K562 (cell line): ENCODE measurements around the gene NXF1. TPM values are rescaled to one million over a fixed set of nuclear protein-coding genes. Genes with fewer than 3 reads are reported as not detected.
"Not testable (repeated sequence)": the region's sequence is repeated elsewhere in the genome, so short reads cannot be mapped to it uniquely, and the experiment has no call there.

Experiments used
- CEBPG ChIP-seq, 3 experiments: fragments of 200-800 bp in 1 of 3; sonication (Bioruptor generic) in 1 of 3; sonication (generic) in 1 of 3; formaldehyde crosslinking in 1 of 3; IDR thresholded peaks in 2 of 3; conservative IDR thresholded peaks in 1 of 3; 2 replicates each; pipeline versions ENCODE4 v1.6.1 to v1.8.0; 2016 to 2022; ENCODE audit warnings: missing compliant biosample characterization in 2 of 3, missing genetic modification characterization in 2 of 3, mild to moderate bottlenecking in 1 of 3, missing genetic modification reagents in 1 of 3
- ETV6 ChIP-seq, 3 experiments: fragments of 150-350 bp in 1 of 3; sonication (generic) in 1 of 3; formaldehyde crosslinking in 1 of 3; IDR thresholded peaks; 2 replicates each; pipeline versions ENCODE4 v1.6.1 to v1.8.0; 2014 to 2022; ENCODE audit warnings: borderline replicate concordance in 2 of 3, low read depth in 2 of 3, antibody characterized with exemption in 1 of 3, low read length in 1 of 3, mild to moderate bottlenecking in 1 of 3, missing genetic modification reagents in 1 of 3
- FOXK1 ChIP-seq: sonication (generic); formaldehyde crosslinking; IDR thresholded peaks from 2 replicates; pipeline ENCODE4 v1.8.0; 2022; ENCODE audit warnings: missing genetic modification reagents, mild to moderate bottlenecking, borderline replicate concordance
- MGA ChIP-seq: fragments of 450-650 bp; IDR thresholded peaks from 2 replicates; pipeline ENCODE4 v1.6.1; 2016; ENCODE audit warnings: mild to moderate bottlenecking, moderate library complexity
- PREB ChIP-seq: sonication (generic); formaldehyde crosslinking; IDR thresholded peaks from 2 replicates; pipeline ENCODE4 v1.8.1; 2023; ENCODE audit warnings: mild to moderate bottlenecking, missing genetic modification reagents
- SFPQ ChIP-seq: fragments of 200-400 bp; formaldehyde crosslinking; IDR thresholded peaks from 2 replicates; pipeline ENCODE4 v1.6.1; 2017; ENCODE audit warnings: mild to moderate bottlenecking, low read depth, low read length, moderate library complexity
- TFAP4 ChIP-seq: sonication (generic); formaldehyde crosslinking; IDR thresholded peaks from 2 replicates; pipeline ENCODE4 v1.8.0; 2022; ENCODE audit warnings: missing genetic modification reagents, mild to moderate bottlenecking, moderate library complexity, borderline replicate concordance
- TRIM28 ChIP-seq: fragments of 450-650 bp; IDR thresholded peaks from 2 replicates; pipeline ENCODE4 v1.6.1; 2017
- polyA plus RNA-seq, 8 experiments: library from polyadenylated mRNA; depleted of rRNA in 4 of 8; stranded (reverse) in 5 of 8; unstranded in 3 of 8; fragments of >200 nt; fragmentation: Nextera tagmentation in 2 of 8; fragmentation: Illumina TruSeq in 1 of 8; extraction: Ambion mirVana in 2 of 8; extraction: Trizol in 1 of 8; gene quantifications; 2 replicates each; pipeline versions ENCODE4 v1.2.1 to v1.2.3, GENCODE V29; 2011 to 2014; ENCODE audit warnings: inconsistent platforms in 1 of 8, missing spikeins in 1 of 8
- total RNA-seq, 7 experiments: library from RNA; depleted of rRNA in 6 of 7; stranded (reverse); fragments of >200 nt in 6 of 7; fragmentation: Illumina TruSeq in 2 of 7; extraction: Trizol in 2 of 7; gene quantifications; 2 replicates each; pipeline versions ENCODE4 v1.2.1 to v1.2.3, GENCODE V29; 2011 to 2021; ENCODE audit warnings: low replicate concordance in 1 of 7

Gene NXF1
- total and polyA plus RNA-seq, 9 of the 15 experiments (the other 6 are each of a cell fraction or from before 2014, with no cell fraction given): 18.1 to 98.3 (median 35.8) TPM

- TF ChIP-seq MGA (peak; percentile 48; the same call in 1 of the 2 replicates), TRIM28 (peak; percentile 65; the same call in 1 of the 2 replicates), ETV6 (CRISPR knock-in tag; IDR thresholded peaks at IDR 0.05; ENCODE audit: borderline replicate concordance) (0 out of 2 replicates have a peak, but pooled peaks have one; percentile 57), SFPQ (peak; percentile 47; the same call in 1 of the 2 replicates), PREB (peak; percentile 95; the same call in 1 of the 2 replicates), FOXK1 (CRISPR knock-in tag) (peak; percentile 90; the same call in 1 of the 2 replicates), TFAP4 (CRISPR knock-in tag) (peak; percentile 84), CEBPG (CRISPR knock-in tag; IDR thresholded peaks at IDR 0.05) (0 out of 2 replicates have a peak, but pooled peaks have one; percentile 16), CEBPG (tag; conservative IDR thresholded peaks at IDR 0.05 in 1 of 2, IDR thresholded peaks at IDR 0.05 in 1 of 2) (peak; percentile 31 to 71; a peak in 2 of 4 replicates)
- not testable (repeated sequence) for TF ChIP-seq ETV6 (IDR thresholded peaks at IDR 0.05; ENCODE audit: borderline replicate concordance in 1 of 2, low read depth in 2 of 2, low read length in 1 of 2)
Measured at GRCh38 chr11:62840721-62841360, 35.6 kb upstream of the NXF1 start (continued).
